NCI-H2029 treated with DMSO at 0.1 percent for 48 hours (cell line): ENCODE data around the gene PGC.

Experiments used
- DNase-seq: peaks from one replicate; lab custom pipeline; 2025; lab: John Stamatoyannopoulos, UW

PGC gene

GRCh38 chr6:41730531-41731436, 16.4 kb downstream of the PGC start:
- no peak for DNase-seq

GRCh38 chr6:41729624-41730023, 17.6 kb downstream of the PGC start:
- DNase-seq, result no peak

- DNase-seq, result no peak
These were observed 18.2 kb downstream of the PGC start for GRCh38 chr6:41728954-41729353.

GRCh38 chr6:41728073-41728936, 18.9 kb downstream of the PGC start:
- DNase-seq, result peak; percentile 73

DNA sequence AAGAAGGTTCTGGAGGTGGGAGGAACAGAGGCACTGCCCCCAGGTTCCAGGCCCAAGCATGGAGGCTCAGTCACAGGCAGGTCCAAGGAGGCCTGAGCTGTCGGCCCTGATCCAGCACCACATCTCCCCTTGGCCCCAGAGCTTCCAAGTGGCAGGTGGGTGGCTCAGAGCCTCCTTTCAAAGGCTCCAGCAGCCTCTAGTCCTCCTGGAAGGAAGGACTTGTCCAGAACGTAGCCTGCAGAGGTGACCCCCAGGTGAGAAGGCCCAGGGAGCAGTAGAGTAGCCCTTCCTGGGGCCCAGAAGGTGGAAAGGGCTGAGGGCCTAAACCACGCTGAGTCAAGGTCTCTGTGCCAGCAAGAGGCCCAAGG, 19.5 kb downstream of the PGC start:
- DNase-seq, result no peak

- no peak for DNase-seq
These were observed 20.3 kb downstream of the PGC start for GRCh38 chr6:41726876-41727275.

- no peak for DNase-seq
These were observed 22.4 kb downstream of the PGC start for GRCh38 chr6:41724586-41725501.

- DNase-seq, result no peak
These were observed 23.0 kb downstream of the PGC start for GRCh38 chr6:41724228-41724580.

- no peak for DNase-seq
These were observed 23.5 kb downstream of the PGC start for GRCh38 chr6:41723530-41724227.

DNA sequence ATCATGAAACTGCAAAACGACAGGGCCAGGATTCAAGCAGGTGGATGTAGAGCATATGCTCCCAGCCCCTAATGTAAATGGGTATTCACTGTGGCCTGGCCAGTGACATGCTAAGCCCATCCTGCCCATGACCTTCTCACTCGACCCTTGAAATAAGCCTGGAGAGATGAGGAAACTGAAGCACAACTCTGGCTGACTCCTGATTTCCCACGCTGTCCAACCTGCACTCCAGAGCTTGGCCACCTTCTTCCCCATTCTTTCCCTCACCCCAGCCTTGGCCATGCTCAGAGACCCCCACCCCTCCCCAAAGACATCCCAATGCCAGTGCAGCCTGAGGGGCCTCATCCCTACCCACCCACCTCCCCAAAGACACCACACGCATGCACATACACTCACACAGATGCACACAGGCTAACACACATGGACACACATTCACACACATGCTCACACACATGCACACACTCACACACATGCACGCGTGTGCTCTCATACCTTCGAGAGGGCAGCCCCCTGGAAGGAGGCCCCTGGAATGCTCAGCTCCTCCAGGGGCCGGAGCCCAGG, 24.1 kb downstream of the PGC start:
- DNase-seq, result no peak

DNA sequence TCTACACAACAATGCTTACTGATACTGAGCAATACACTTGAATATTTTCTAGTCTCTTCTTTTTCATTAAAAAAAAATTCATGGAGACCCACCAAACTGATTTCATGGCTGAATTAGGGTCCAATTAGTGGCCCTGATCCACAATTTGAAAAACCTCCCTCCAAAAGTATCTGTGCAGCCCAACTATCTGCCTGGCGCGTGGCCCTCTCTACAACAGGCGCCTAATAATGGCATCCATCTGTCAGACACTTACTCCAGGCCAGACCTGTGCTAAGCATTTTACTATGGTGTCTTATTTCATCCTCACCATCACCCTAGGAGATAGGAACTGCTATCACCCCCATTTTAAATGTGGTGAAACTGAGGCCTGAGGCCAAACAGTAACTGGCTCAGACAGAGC, 25.8 kb downstream of the PGC start:
- DNase-seq, result no peak

DNA sequence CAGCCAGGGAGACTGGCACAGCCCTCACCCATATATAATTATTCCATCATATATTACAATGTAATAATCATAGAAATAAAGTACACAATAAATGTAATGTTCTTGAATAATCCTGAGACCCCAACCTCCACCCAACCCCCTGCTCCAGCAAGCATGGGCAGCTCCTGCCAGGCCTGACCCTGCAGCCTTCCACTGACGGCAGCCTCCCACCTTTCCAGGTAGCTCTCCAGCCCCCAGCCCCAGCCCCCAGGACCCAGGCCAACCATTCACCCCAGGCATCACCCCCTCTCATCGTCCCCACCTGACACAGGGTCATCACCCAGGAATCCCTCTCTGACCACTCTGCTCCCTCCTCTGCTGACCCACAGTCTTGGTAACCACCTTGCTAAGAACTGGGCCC, 26.4 kb downstream of the PGC start:
- no peak for DNase-seq

GRCh38 chr6:41720262-41720620, 27.0 kb downstream of the PGC start:
- no peak for DNase-seq

GRCh38 chr6:41719436-41720261, 27.5 kb downstream of the PGC start:
- DNase-seq, result no peak

DNA sequence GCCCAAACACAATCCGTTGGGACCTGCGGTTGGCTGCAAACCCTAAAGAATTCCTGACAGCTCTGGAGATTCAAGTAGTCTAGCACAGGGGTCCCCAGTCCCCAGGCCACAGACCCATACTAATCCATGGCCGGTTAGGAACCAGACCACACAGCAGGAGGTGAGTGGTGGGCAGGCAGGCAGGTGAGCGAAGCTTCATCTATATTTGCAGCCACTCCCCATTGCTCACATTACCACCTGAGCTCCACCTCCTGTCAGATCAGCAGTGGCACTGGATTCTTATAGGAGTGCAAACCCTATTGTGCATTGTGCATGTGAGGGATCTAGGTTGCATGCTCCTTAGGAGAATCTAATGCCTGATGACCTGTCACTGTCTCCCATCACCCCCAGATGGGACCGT, 28.4 kb downstream of the PGC start:
- DNase-seq, result no peak

- no peak for DNase-seq
These were observed 29.8 kb downstream of the PGC start for GRCh38 chr6:41717392-41717736.

GRCh38 chr6:41716516-41717391, 30.4 kb downstream of the PGC start:
- DNase-seq, result peak; percentile 56

DNA sequence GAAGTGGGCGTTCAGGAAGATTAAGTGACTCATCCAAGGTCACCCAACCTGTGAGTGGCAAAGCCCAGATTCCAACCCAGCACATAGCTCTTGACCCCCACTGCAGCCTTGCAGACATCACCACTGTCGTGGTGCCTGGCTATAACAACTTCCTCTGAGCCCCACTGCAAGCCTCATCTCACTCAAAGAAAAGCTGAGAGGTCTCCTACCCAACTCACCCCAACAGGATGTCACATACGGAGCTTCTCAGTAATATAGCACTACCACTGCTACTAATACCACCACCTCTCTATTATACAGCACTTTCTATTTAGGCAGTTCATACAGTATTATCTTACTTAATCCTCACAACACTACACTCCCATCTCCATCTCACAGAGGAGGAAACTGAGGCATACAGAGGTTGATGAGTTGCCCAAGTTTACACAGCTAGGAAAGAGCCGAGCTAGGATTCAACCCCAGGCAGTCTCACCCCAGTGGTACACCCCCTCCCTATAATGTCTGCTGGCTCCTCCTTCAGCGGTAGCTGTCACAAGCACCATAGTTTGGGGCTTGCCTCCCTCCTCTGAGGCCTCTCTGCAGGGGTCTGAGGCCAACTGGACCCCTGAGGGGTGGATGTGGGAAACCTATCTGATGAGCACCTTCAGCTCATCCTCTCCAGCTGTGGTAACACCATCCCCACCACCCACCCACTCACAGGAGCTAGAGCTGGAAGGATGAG, 31.2 kb downstream of the PGC start:
- no peak for DNase-seq
